ENCODE results near the gene SUV39H2. TPM values are rescaled to one million over a fixed set of nuclear protein-coding genes. Genes with fewer than 3 reads are reported as not detected.

SUV39H2 gene
- total RNA-seq, 4 donors from 2014 or later, result 7.4 to 41.5 (median 12.2) TPM

GRCh38 chr10:14843327-14843988 is 35.2 kb upstream of the SUV39H2 start:
- TF ChIP-seq CTCF (IDR thresholded peaks at IDR 0.05), result no peak
- Histone ChIP-seq H3K27me3 (no peaks in the 10 kb centered on the region), H3K36me3 (no peaks in the 10 kb centered on the region), H3K4me1 (peaks cover 0 to 5% of the 10 kb centered on the region in 2 donors), H3K4me3 (no peak overlapping the region), H3K27ac (no peak overlapping the region), H3K9me3 (no peaks in the 10 kb centered on the region)
- intact Hi-C loops (cut with DNase I; ENCODE audit: low total_unique reads), result no loop called here
- no peak for DNase-seq

GRCh38 chr10:14844948-14845347 is 33.7 kb upstream of the SUV39H2 start:
- TF ChIP-seq POLR2A (IDR thresholded peaks at IDR 0.05) (no peak), CTCF (IDR thresholded peaks at IDR 0.05) (no peak)
- intact Hi-C loops (cut with DNase I; ENCODE audit: low total_unique reads), result no loop called here
- no peaks in the 10 kb centered on the region for H3K36me3 ChIP-seq

GRCh38 chr10:14852236-14852635 is 26.4 kb upstream of the SUV39H2 start:
- no peak for TF ChIP-seq POLR2A (IDR thresholded peaks at IDR 0.05)
- no peak for TF ChIP-seq CTCF (IDR thresholded peaks at IDR 0.05)
- no peaks in the 10 kb centered on the region for H3K9me3 ChIP-seq
- H3K4me1 ChIP-seq, result no peaks in the 10 kb centered on the region
- intact Hi-C loops (cut with DNase I; ENCODE audit: low total_unique reads), result no loop called here
- H3K27me3 ChIP-seq, result no peaks in the 10 kb centered on the region
- H3K4me3 ChIP-seq, result no peak overlapping the region
- no peak for DNase-seq
- no peaks in the 10 kb centered on the region for H3K36me3 ChIP-seq
- H3K27ac ChIP-seq, result no peak overlapping the region

More at GRCh38 chr10:14844948-14845347, 33.7 kb upstream of the SUV39H2 start:
- Histone ChIP-seq H3K4me1 (no peaks in the 10 kb centered on the region), H3K27ac (no peak overlapping the region), H3K9me3 (no peaks in the 10 kb centered on the region), H3K27me3 (no peaks in the 10 kb centered on the region), H3K4me3 (no peak overlapping the region)
- no peak for DNase-seq

GRCh38 chr10:14855453-14855852 is 23.2 kb upstream of the SUV39H2 start:
- Histone ChIP-seq H3K4me3 (no peak overlapping the region), H3K9me3 (no peaks in the 10 kb centered on the region), H3K27ac (no peak overlapping the region), H3K27me3 (no peaks in the 10 kb centered on the region), H3K4me1 (no peaks in the 10 kb centered on the region), H3K36me3 (no peaks in the 10 kb centered on the region)
- no peak for TF ChIP-seq POLR2A (IDR thresholded peaks at IDR 0.05)
- no peak for TF ChIP-seq CTCF (IDR thresholded peaks at IDR 0.05)
- no peak for DNase-seq
- intact Hi-C loops (cut with DNase I; ENCODE audit: low total_unique reads), result no loop called here

- no peak overlapping the region for H3K4me3 ChIP-seq
- TF ChIP-seq POLR2A (IDR thresholded peaks at IDR 0.05) (no peak), CTCF (IDR thresholded peaks at IDR 0.05) (no peak)
- no peaks in the 10 kb centered on the region for H3K4me1 ChIP-seq
- intact Hi-C loops (cut with DNase I; ENCODE audit: low total_unique reads), result no loop called here
- H3K27me3 ChIP-seq, result no peaks in the 10 kb centered on the region
- H3K9me3 ChIP-seq, result no peaks in the 10 kb centered on the region
- no peaks in the 10 kb centered on the region for H3K36me3 ChIP-seq
- no peak overlapping the region for H3K27ac ChIP-seq
- DNase-seq, result no peak
Measured at GRCh38 chr10:14858338-14858960, 20.2 kb upstream of the SUV39H2 start.

Measured in uterus (tissue), 4 donors.